GM21367 (cell line): Measurements from ENCODE around the gene RPL6.

ENCODE experiments used
- ATAC-seq: cut with Tn5 transposase; IDR thresholded peaks from one replicate; pipeline ENCODE4 v1.9.1; 2021; ENCODE audit not compliant: unreplicated experiment

The RPL6 gene

DNA sequence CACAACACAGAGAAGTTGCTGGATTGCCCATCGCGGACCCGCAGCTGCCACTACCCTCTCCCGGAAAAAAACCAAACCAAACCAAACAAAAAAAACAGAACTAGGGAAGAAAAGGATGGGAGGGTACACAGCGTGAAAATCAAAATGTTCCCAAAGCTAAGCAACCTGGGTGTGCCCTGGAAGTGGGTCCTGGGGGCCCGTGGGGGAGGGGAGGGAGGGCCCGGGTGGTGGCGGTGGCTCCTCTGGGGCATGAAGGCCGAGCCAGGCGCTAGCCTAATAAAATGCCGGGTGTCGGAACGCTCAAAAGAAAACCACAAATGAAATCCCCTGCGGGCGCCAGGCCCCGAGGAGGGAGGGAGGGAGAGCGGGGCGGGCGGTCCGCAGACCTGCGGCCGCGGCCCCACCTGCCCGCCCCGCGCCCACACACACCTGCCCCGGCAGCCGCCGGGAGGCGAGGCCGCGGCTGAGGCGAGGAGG lies 28.0 kb downstream of the RPL6 start:
- peak; percentile 28 for ATAC-seq

DNA sequence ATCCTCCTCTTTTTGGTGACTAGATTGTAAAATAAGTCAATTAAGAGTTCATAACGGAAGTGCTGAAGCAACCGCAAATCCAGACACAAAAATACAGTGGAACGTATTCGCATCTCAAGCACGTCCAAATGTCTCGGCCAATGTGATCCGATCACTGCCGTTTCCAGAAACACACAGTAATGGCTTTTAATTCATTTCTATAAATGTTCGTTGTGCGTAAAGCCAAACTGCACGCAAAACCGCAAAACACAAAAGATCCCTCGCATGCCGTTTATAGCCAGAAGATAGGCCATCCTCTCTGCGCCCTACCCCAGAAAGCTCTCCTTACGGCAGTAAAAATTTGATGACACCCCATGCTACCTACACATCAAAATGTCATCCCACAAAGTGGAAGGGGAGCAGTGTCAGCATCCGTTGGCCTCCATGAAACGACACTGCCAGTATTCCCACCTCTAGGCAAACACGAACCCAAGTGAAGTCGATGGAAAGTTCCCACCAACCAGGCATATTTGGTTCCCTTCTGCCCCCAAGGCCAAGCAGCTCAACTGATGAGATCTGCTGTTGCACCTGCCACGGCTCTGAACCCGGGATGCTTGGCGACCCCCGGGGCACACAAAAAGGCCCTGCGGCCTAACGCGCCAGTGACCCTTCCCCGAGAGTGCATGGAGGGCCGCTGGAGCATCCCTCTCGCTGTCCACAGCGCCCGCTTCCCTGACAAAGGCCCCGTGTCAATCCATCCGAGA lies 28.6 kb downstream of the RPL6 start:
- no peak for ATAC-seq

DNA sequence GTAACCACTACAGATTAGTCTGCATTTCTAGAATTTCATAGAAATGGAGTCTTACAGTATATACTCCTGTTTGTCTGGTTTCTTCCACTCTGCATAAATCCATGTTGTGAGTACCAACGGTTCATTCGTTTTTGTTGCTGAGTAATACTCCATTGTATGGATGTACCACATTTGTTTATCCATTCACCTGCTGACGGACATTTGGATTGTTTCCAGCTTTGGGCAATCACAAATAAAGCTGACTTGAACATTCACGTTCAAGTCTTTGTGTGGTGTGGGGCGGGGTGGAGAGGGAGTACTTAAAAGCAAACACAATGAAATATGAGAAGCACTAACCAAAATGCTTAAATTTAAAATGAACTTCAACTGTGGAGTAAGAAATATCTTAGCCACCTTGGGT lies 34.3 kb downstream of the RPL6 start:
- no peak for ATAC-seq

DNA sequence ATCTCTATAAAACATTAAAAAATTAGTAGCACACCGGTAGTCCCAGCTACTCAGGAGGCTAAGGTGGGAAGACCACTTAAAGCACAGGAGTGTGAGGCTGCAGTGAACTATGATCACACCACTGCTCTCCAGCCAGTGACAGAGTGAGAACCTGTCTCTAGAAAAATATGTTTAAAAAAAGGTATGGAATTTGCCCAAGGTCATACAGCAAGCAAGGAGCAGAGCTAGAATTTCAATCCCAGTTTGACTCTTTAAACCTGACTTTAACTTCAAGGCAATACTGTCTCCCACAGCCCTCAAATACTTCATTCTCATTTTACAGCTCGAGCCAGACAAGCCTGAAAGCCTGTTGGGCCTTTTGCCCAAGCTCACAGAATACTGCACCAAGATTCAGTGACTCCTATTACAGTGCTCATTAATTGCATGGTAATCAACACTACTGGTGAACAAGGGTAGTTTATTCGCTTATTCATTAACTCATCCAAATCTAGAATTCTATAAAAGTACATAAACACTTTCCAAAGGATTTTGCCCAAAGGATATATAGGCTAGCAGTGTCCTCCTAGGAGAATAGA lies 35.2 kb downstream of the RPL6 start:
- ATAC-seq: no peak

DNA sequence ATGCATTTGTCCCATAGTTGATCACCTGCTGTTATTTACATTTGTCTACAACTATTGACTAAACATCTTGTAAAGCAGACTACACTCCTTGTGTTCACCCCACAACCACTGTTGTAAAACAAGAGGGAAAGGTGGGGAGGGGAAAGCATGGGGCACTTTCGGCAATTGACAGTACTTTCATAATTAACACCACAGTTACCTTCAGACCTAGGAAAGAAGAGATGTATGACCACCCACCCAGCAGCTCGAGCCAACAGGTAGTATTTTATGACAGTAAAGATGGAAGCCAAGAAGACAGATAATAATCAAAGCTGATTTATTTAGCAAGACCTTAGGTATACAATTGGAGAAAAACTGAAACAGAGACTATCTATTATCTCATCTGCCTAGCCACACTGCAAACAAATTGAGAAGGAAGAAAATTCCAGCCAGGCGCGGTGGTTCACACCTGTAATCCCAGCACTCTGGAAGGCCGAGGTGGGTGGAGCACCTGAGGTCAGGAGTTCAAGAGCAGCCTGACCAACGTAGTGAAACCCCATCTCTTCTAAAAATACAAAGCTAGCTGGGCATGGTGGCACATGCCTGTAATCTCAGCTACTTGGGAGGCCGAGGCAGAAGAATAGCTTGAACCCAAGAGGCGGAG lies 38.4 kb downstream of the RPL6 start:
- no peak for ATAC-seq

DNA sequence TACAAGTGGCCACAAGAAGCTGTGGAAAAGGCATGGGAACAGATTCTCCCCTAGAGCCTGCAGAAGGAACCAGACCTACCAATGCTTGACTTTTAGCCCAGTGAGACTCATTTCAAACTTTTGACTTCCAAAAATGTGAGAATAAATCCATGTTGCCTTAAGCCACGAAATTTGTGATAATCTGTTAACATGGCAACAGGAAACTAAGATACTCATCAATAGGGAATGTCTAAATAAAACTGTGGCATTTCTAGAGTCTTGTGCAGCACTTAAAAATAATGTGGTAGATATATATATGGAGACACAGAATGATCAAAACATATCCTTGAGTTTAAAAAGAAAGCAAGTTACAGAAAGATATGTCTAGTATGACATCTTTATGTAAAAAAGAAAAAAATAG lies 39.2 kb downstream of the RPL6 start:
- no peak for ATAC-seq

DNA sequence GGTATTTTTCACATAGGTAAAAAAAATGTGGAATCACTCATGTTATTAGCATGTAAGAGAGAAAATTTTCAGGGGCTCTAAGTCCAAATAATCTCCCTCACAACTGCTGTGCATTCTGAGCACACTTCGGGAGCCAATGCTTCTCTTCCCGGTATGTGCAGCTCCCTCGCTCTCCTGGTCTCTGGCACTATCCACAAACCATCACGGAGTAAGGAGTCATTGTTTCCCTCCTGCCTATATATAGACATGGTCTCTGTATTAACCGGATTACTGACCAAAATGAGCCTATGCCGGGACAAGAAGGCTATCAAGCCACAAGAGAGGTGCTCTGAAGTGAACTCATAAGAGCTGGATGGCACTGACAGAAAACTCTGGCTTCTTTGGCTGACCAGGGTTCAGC lies 40.5 kb downstream of the RPL6 start:
- ATAC-seq: no peak

DNA sequence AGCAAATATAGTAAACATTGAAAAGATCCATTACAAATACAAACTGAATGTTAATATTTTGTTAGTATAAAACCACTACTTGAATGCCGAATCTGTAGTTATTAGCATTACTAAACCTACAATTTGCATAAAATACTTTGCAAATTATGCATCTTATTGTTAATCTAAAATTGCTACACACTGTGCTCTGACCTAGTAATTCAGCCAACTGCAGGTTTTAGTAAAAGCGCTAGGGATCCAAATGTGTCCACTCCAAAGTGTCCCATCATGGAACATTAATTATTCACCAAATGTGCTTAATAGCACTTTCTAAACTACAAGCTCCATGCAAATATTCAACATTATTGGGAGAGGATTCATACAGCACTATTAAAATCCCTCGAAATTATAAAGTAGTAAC lies 41.4 kb downstream of the RPL6 start:
- ATAC-seq: no peak

DNA sequence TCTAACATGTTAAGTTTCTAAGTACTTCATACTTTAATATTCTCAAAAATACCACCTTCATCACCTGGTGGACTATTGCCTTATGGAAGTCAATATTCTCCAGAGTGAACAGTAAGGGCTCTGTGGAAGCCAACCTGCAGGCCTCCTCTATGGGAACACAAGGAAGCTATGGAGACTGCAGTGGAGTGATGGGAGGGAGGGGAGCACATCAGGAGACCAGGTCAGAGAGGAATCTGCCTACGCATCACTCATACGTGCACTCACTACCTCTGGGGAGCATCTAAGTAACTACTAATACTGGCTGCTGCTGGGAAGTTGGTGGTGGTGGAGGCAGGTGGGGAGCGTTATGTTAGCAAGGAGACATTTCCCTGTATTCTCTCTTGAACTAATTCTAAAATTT lies 47.1 kb downstream of the RPL6 start:
- ATAC-seq: no peak

DNA sequence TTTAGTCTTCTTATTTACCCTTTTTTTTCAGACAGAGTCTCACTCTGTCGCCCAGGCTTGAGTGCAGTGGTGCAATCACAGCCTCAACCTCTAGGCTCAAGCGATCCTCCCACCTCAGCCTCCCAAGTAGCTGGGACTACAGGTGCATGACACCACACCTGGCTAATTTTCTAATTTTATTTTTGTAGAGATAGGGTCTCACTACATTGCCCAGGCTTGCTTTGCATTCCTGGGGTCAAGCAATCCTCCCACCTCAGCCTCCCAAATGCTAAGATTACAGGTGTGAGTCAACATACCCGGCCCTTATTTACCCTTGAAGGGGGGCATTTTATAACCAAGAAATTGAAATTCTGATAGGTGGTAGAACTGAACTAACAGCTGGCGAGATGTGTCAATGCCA lies 48.1 kb downstream of the RPL6 start:
- no peak for ATAC-seq

DNA sequence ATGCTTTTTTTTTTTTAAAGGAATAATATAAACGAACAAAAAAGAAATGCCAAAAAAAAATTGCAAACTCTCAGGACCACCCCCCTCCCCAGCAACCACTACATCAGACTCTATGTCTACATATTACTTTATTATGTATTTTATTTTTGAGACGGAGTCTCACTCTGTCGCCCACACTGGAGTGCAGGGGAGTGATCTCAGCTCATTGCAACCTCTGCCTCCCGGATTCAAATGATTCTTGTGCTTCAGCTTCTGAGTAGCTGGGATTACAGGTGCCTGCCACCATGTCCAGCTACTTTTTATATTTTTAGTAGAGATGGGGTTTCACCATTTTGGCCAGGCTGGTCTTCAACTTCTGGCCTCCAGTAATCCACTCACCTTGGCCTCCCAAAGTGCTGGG lies 50.1 kb downstream of the RPL6 start:
- ATAC-seq: no peak

DNA sequence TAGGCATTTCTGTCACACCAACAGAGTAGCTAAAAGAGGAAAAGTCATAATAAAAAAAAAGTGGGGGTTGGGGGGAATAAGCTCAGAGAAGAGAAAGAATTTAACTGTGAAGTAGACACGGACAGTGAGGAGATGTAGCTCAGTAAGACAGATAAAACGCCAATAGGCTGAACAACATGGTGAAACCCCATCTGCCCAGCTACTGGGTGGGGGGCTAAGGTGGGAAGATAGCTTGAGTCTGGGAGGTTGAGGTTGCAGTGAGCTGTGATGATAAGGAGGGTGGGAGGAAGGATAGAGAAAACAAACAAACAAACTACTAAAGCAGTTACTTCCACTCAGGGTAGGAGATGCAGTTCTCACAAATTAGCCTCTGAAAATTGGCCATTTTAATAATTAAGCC lies 52.2 kb downstream of the RPL6 start:
- ATAC-seq: no peak
